ENCODE data around the gene RNF144B.

RNF144B gene

DNA sequence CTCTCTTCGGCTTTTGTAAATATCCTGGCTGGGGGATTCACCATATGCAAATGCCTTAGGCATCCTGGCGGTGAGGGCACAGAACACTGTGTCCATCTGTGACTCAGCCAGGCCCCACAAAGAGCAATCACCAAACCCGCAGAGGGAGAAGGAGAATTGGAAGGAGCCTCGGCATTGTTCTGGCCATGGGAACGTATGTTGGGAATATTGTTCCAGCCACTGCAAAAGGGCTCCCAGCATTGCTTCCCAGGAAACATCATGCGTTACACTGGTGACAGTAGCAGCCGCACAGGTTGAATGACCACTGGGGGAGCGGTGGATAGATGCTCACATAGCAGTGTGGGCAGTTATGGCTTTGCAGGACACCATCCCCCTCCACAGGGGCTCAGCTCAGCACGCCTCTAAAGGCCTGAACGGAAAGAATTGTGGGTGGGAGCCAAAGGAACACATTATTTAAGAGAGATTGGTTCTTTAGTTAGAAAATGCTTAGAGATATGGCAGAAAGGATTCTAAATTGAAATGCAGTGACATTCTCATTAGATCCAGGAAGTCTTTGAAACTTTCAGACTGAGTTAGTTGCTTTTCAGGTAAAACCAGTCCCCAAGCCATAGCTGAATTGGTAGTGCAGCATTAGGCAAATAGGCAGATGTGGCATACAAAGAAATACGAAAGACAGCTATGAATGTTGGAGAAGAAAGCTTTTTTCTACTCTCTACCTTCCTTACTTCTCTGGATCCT, 104.3 kb downstream of the RNF144B start:
- peak in 1 of 2 experiments; percentile 26 for DNase-seq

DNA sequence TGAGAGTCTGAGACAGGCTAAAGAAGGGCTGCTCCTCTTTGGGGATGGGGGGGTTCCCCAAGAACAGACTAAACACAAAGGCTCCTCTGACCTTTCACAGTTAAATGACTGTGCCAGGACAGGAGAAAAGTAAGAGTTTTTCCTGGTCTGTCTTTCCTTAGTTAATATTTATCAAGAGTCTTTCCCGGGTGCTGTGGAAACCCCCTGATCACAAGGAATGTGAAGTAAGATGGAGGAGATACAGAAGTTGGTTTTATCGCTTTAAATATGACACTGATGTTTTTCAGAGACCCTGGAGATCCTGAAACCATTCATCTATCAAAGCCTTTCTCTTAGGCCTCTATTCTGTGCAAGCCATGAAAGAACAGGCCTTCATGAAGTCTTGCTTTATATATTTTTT, 105.8 kb downstream of the RNF144B start:
- DNase-seq = no peak

DNA sequence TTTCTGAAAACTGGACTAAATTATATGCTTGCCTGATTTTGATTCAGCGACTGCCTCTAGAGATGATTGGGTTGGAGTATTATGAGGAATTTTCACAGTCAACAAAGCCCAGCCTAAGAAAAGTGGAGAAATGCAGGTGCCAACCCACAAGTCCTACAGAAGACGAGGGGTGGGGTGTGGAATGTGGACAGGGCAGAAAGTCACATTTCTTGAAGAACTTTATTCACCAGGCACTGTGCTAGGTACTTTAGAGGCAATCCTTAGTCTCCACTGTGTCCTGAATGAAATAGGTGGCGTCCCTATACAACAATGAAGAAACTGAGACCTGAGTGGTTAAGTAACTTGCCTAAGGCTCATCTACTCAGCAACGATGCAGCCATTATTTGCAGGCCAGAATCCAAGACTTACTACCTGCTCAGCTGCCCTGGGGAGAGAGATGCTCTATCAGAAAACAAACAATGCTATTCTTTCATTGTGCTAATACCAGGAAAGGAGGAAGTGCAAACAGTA, 106.3 kb downstream of the RNF144B start:
- peak in 1 of 2 experiments; percentile 10 for DNase-seq

DNA sequence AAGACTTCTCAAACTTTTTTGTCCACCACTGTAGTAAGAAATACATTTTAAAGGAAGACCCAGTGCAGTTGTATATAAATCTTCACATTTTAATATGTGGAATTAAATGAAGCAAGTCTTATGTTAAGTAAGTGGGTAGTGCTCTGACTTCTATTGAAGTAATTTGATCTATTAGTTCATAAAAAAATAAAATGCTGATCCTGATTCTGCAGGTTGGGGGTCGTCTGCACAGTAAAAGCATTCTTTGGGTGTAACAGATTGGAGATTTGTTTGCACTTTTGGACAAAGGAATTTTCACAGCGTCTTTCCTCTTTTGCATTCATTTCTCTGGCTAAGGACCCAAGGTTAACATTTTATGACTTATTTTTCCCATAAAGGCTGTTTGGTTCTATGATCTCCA, 106.8 kb downstream of the RNF144B start:
- DNase-seq = no peak

DNA sequence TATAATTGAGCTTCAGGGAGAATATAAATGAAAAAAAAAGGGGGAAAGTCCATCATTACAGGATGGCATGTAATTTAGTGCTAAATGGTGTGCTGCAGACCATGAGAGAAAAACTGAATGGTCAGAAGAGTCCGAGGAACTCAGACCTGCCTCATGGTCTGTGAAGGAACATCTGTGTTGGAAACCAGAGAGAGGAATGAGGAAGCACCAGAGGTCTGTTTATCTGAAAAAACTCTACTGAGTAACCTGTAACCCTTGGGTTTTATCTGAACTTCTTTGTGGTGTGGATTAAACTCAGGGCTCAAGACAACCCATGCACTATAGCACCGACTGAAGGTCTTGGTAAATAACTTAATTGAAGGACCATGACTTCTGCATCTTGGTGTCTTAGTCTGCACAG, 108.1 kb downstream of the RNF144B start:
- DNase-seq = no peak

DNA sequence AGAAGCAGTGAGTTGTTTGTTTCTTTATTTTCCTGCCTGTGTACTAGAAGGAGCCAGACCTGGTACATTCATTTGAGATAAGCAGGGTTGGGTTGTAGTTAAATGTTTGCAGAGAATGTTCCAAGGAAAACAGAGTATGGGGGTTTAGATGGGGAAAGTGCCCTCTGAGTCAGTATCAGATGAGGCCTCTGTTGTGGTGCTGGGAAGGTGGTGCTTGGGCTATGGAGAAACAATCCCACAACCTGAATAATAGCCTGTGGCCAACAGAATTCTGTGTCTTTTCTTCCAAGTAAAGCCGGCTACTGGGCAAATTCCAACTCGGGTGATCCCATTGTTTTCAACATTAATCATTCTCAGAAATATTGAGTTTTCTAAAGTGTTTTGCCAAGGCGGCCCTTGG, 109.3 kb downstream of the RNF144B start:
- DNase-seq = no peak

DNA sequence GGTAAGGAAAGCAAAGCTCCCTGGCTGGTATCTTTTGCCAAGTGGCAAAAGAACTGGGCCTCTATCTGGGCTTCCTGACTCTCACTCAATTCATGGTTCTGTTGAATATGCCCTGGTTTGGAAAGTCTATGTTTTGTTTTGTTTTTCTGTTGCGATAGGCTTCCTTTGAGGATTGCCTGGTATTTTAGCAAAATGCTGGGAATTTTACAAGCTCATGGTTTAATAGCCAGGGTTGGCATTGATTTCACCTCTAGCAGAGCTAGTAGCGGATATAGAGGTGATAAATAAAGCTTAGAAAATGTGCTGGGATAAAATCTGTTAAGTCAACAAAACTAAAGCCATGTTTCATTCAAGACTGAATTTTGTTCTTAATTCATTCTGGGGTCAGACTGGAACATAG, 109.9 kb downstream of the RNF144B start:
- no peak for DNase-seq

DNA sequence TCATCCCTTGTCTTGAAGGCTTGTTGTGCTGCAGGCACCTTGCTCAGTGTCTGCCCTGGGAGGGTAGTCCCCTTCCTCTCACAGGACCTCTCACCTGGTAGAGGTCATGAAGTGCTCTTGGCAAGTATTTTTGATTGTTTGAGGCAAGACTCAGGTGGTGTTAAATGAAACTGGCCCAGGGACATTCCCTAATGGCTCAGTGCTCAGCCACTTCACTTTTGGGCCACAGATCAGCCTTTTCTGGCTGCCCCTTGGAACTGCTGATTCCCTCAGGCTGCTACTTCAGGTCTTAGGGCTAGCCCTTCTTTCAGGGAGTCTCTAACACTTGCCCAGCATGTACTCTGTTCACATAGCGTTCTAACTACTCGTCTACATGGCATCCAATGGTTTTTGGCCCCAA, 111.3 kb downstream of the RNF144B start:
- no peak for DNase-seq

DNA sequence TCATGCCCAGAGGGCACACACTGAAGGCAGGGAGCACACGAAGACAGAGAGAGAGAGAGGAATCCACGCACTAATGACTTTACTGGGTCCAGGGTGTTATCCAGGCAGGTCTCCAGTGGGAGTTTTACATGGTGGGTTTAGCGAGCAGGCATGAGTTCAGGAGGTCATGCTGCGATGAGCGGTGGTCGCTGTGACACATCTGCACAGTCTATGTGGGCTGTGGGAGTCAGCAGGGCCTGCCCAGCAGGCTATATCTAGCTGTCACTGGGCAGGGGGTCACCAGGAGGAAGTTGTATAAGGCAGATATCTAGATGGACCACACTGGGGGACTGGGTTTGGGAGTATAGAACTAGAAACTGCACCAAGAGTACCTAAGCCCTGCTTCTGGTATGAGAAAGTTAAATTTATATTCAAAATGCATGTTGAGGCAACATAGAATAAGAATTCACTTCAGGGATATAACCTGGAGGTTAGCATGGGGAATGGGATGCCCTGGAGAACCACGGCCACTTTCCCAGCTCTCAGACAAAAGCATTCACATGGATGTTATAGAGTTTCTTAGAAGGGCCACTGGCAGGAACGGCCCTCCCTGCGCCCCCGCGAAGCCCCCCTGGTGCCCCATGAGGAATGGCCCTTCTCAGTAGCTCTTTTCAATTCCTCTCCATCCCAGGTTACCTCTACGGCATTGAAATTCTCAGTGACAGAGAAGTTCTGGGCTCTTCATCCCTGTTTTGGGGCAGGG, 113.9 kb downstream of the RNF144B start:
- DNase-seq = no peak

DNA sequence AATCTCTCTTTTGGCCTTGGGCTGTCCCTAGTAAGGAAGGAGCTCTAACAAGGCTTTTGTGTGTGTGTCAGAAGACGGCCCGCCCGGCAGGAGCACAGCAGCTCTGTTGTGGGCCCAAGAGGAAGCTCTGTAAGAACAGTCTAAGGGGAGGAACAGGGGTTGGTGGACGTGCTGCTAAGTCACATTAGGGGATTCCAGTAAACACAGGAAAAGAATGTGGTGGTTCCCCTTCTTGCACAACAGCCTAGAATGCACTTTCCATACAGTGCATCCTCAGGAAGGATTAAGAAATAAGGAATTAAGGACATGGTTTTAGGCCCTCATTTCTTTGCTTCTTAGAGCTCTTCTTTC, 114.5 kb downstream of the RNF144B start:
- no peak for DNase-seq

DNA sequence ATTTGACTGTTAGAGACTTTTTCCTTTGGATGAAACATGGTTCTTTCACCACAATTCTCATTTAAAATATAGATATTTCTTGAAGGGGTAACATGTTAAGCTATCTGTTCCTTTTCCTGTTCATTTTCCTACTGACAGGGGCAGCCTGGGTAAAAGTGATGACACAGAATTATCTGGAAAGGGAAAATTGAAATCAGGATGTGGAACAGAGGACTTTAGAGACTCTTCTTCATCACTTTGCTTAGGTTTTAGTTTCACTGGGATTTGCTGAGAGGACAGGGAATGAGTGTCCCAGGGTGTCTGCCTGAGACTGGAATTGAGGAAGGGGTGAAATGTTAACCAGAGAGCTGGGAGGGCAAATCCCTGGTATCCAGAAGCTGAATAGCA, 116.0 kb downstream of the RNF144B start:
- DNase-seq = no peak

DNA sequence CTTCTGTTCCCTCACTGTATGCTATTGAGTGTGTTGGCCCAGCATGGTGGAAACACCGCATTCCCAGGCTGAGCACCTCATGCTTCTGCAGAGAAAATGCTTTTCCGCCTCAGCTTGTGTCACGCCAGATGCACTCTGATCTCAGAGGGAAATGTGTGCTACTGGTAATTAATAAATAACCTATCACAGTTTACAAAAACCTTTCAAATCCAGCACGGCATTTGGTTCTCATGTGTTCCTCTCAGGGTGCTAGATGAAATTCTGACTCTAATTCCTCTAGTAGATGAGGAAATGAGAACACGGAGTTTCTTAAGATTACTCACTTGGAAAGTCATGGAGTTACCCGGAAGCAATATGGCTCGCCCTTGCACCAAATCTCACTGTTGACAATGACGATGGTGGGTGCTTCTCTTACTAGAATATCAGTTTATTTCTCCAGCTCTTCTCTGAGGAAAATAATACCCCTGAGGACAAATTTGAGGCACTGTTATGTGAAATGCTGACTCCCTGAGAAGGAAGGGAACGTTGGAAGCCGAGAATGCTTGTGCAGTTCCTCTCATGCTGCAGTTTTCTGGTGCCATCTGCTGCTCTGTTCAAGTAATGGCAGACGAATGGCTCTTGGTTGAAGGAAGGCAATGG, 116.6 kb downstream of the RNF144B start:
- DNase-seq = peak; percentile 52 to 83

DNA sequence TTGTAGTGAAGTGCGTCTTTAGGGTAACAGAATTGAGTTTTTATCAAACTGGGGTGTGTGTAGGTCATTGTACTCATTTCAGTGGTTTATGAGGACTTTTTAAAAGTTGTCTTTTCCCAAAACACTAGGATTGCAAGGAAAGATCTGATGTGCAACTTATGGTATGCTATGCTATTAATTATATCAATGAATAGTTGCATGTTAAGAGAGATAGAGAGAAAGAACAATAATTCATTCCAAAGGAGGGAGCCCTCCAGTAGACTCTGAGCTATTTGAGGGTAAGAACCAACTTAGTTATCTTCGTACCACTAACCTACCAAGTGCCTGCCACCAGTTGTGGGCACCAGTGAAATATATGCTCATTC, 117.1 kb downstream of the RNF144B start:
- no peak for DNase-seq

DNA sequence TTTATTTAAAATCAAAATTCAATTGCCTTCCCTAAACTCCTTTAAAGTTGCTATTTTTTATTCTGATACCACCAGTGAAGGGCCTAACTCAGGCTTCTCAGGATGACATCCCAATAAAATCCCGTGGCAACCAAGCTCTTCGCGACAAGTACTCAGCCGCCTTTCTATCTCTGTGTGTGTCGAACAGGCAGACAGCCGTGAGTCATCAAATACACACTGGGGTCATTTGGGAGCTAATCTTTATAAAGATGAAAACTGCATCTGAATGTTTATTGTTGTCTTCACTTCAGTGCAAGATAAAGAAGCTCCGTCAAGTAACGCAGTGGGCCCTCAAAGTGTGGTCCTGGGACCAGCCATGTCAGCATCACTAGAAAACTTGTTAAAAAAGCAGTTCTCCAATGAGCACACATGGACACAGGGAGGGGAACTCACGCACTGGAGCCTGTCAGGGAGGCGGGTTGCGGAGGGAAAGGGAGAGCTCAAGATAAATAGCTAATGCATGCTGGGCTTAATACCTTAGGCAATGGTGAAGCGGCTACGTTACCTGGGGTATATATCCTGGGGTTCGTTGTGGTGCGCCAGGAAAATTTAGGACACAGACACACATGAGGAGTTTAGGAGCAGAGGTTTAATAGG, 119.3 kb downstream of the RNF144B start:
- peak; percentile 52 for DNase-seq

DNA sequence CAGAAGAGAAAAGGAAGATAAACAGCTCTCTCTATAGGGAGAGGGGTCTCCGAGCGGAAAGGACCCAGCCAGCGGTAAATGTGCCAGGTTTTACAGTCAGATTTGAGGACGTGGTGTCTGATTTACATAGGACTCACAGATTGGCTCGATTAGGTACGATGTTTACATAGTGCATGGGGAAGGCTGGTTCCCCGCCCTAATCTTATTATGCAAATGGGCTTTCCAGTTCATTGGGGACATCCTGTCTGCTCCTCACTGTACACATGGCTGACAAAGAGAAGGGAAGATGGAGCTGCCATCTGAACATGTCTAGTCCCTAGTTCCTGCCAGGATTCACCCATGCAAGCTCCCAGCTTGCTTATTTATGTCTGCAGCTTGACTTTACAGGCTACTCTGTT, 119.9 kb downstream of the RNF144B start:
- DNase-seq = peak; percentile 94

DNA sequence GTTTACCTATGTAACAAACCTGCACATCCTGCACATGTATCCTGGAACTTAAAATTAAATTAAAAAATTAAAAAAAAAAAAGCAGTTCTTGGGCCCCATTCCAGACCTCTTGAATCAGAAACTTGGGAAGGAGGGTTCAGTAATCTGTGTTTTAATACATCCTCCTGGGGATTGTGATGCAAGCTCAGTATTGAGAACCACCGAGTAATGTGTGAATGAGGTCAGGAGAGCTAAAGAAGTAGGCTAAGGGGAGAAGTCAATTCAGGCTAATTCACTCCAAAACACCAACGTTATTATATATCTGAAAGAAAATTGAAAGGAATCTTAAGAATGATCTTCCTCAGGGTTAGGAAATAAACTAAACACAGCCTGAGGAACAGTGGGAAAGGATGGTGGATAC, 120.4 kb downstream of the RNF144B start:
- no peak for DNase-seq

DNA sequence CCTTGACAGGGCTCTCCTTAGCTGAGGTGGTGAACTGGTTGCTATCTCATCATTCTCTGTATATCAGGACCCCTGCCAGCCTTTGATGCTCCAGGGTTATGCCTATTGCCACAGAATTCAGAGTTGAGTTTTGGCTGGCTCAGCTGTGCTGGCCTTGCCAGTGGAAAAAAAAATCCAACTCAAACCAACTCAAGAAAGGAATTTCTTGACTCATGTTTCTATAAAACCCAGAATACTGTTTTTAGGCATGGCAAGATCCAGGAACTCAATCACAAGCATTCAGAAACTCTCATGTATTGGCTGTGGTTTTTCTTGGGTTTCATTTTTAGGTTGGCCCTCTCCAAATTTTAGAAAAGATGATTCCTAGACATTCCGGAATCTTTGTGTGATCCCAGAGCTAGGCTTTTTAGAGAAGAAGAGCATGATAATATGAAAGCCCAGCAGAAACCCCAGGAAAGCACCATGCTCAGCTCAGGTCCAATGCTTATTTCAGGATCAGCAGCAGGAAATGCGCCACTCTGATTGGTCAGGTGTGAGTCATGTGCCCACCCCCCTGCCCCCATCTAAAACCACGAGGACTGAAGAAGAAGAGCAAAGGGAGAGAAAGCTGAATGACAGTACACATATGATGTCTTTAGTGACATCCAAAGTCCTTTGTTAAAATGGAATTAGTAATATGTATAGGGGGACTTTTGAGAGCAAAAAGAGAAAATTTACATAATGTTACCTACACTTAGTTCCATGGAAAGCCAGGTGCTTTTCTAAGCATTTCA, 122.9 kb downstream of the RNF144B start:
- DNase-seq = no peak

DNA sequence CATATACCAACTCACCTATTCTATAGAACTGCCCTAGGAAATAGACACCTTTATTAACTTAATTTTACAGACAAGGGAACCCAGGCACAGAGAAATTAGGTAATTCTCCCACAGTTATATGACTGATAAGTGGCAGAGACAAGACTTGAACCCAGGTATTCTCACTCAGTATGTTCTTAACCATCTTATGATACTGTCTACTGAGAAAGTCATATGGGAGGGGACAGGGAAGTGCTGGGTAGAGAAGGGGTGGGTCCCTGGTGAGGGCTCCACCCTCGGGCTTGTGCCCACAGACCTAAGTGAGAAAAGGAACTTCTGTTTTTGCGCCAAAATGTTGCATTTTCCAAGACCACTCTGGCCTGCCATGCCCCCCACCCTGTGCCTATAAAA, 123.5 kb downstream of the RNF144B start:
- no peak for DNase-seq

DNA sequence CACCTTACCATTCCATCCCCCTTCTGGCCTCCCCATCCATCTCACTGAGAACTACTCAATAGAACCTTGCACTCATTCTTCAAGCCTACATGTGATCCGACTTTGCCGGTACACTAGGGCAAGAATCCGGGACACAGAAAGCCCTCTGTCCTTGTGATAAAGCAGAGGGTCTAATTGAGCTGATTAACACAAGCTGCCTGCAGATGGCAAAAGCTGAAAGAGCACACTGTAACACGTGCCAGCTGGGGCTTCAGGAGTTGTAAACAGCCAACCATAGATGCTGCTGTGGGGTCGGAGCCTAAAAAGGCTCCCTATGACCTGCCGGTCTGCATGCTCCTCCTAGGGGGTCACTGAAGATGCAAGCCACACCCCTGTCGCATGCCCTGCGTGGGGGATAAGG, 124.1 kb downstream of the RNF144B start:
- no peak for DNase-seq

DNA sequence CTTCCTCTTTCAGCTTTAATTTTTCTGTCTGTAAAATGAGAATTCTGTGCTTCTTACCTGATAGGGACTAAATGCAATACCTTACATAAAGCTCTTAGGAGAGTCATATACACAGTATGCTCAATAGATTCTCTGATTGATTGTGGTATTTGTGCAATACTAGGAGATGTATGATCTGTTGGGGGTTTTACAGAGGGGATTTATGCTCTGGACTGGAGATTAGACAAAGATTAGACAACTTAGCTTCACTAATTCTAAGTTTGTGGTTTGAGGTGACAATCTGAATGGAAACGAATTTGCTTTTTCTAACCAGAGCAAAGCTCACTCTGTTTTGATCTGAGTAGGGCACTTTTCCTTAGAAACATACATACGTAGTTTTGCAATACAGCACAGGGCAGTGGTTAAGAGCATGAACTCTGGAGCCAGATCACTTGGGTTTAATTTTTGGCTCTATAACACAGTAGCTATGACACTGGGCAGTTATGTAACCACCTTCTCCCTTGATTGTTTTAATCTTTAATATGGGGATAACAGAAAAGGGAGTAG, 126.2 kb downstream of the RNF144B start:
- DNase-seq = no peak

DNA sequence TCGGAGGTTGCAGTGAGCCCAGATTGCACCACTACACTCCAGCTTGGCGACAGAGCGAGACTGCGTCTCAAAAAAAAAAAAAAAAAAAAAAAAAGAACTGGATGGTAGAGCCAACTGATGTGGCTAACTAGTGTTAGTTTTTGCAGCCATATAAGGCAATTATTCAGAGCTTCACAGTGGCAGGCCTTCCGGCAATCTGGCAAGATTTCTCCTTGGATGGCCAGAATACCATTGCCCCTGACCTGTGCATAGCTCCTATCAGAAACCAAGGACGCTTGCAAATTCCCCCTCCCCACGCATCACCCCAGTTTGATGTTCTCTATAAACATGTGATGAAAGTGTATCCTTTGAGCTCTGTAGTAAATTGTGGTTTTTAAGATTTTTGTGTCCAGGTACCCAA, 127.0 kb downstream of the RNF144B start:
- no peak for DNase-seq

DNA sequence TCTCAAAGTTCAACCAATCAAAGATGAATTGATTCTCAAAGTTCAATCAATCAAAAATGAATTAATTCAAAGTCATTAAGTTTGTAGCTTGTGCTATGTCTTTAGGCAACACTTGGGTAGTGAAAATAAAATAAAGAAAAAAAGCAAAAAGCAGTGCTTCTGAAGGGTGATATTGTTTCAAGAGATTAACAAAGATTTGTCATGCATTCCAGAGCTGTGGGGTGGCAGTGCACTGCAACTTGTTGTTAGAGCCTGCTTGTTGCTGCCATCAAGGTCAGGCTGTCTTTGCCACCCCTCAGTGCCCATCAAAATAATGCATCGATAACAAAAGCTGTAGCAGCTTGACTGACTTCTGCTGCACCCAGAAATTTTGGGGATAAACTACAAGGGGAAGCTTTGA, 128.6 kb downstream of the RNF144B start:
- no peak for DNase-seq
